Measurements from ENCODE around the gene HSPB6.

The HSPB6 gene

DNA sequence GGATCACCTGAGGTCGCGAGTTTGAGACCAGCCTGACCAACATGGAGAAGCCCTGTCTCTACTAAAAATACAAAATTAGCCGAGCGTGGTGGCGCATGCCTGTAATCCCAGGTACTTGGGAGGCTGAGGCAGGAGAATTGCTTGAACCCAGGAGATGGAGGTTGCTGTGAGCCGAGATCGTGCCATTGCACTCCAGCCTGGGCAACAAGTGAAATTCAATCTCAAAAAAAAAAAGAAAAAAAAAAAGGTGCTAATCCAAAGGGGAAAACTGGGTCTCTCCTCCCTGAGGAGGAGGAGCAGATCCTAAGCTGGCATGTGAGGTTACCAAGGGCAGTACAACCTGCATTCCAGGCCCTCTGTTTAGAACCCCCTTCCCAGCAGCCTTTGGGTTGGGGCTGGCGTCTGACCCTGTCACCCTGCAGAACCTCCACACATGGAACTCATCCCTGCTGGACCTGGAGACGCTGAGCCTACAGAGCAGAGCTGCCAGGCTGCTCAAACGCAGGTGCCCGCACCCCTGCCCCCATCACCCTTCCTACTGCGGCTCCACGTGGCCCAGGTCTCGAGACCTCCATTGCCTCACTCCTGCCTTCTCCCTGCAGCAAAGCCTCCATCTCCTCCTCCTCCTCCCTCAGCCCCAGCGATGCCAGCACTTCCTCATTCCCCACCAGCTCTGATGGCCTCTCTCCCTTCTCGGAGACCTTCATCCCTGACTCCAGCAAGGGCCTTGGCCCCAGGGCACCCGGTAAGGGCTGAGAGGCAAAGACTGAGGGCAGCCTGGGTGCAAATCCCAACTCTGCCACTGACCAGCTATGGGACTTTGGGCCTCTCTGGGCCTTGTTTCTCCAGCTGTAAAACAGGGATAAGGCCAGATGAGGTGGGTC, 7.8 kb upstream of the HSPB6 start:
- DNase-seq (ENCODE audit: low spot score): no peak
- in situ Hi-C loops (cut with MboI; ENCODE audit: low pct_unique_long_range_greater_than_20kb, low sequenced_read_pairs, unreplicated experiment): no loop called here
- TF ChIP-seq, protein P1, sequence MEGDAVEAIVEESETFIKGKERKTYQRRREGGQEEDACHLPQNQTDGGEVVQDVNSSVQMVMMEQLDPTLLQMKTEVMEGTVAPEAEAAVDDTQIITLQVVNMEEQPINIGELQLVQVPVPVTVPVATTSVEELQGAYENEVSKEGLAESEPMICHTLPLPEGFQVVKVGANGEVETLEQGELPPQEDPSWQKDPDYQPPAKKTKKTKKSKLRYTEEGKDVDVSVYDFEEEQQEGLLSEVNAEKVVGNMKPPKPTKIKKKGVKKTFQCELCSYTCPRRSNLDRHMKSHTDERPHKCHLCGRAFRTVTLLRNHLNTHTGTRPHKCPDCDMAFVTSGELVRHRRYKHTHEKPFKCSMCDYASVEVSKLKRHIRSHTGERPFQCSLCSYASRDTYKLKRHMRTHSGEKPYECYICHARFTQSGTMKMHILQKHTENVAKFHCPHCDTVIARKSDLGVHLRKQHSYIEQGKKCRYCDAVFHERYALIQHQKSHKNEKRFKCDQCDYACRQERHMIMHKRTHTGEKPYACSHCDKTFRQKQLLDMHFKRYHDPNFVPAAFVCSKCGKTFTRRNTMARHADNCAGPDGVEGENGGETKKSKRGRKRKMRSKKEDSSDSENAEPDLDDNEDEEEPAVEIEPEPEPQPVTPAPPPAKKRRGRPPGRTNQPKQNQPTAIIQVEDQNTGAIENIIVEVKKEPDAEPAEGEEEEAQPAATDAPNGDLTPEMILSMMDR (IDR thresholded peaks at IDR 0.05; ENCODE audit: extremely low read depth, insufficient read depth, missing control alignments): no peak

DNA sequence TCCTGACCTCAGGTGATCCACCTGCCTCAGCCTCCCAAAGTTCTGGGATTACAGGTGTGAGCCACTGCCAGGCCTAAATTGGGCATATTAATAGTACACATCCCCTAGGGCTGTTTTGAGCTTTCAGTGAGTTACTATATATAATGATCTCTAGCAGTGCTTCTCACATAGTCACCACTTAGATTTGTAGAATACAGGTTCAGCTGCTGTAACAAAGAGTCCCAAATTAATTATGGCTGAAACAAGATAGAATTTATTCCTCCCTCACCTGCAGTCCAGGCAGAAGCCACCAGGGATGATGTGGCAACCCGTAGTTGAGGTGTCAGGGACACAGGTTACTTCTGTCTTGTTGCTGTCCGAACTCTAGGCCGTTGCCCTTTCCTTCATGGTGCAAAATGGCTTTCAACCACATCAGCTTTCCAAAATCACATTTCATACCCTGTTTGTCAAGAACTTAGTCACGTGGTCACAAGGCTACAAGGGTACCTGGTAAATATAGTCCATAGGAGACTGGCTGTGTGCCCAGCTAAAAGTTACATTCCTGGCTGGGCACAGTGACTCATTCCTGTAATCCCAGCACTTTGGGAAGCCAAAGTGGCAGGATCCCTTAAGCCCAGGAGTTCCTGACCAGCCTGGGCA, 4.0 kb upstream of the HSPB6 start:
- in situ Hi-C loops (cut with MboI; ENCODE audit: low pct_unique_long_range_greater_than_20kb, low sequenced_read_pairs, unreplicated experiment): no loop called here
- DNase-seq (ENCODE audit: low spot score): no peak
- TF ChIP-seq, protein P1 (IDR thresholded peaks at IDR 0.05; ENCODE audit: extremely low read depth, insufficient read depth, missing control alignments): no peak

DNA sequence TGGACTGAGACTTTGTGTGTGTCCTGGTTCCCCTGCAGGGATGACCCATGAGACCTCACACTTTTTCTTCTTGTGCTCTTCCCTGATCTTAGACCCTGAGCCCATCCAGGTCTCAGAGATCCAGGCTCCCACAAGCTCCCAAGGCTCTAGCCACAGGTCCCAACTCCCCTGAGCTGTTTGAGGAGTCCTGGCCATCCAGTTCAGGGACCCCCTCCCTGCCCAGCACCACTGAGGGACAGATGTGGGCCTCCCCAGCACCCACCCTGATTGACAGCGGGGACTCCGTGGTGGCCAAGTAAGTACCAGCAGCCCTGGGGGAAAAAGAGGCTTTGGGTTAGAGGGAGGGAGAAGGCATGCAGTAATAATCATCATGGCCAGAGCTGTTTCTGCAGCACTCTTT, 2.9 kb upstream of the HSPB6 start:
- TF ChIP-seq, protein P1 (IDR thresholded peaks at IDR 0.05; ENCODE audit: extremely low read depth, insufficient read depth, missing control alignments): no peak
- in situ Hi-C loops (cut with MboI; ENCODE audit: low pct_unique_long_range_greater_than_20kb, low sequenced_read_pairs, unreplicated experiment): no loop called here
- no peak for DNase-seq (ENCODE audit: low spot score)

DNA sequence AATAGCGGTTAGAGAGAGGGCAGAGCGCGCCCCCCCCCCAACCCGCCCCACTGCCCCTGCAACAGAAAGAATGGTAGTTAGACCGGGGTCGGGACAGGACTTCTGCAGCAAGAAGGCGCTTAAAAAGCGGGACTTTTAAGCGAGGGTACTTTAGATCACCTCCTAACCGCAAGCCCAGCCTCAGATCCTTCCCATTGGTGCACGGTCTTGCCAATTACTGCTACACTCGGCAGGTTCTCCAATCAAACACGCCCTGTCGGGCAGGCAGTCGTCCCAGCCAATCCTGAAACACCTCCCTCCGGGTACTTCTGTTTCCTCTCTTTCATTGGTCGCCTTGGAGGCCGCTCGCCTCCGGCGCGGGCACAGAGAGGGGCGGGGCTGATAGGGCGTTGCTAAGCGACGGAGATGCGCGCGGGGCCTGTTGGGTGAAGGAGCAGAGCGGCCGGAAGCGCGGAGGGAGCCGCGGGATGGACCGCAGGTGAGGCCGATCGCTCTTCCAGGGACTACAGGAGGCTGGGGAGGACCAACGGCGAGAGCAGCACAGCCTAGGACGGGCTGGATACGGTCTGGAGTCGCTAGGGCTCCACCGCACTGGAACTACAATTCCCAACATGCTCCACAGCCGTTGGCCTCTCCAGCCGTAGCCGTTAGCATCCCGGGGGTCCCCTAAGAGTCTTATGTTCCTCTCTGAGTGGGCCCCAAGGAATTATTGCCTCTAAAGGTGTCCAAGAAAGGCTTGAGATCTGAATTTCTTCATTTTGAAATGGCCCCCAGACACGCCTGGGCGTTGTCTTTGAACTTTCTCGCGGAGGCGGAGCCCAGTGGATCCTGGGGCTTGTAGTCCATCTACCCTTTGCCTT, 1.1 kb upstream of the HSPB6 start, which contains the start of gene PROSER3:
PROSER3 (plus strand) TSS at position 428 of the 860 bp plus-strand sequence; CDS start at position 468, 40 bp downstream.
- TF ChIP-seq, protein P1 (IDR thresholded peaks at IDR 0.05; ENCODE audit: extremely low read depth, insufficient read depth, missing control alignments): no peak
- in situ Hi-C loops (cut with MboI; ENCODE audit: low pct_unique_long_range_greater_than_20kb, low sequenced_read_pairs, unreplicated experiment): no loop called here
- DNase-seq (ENCODE audit: low spot score): peak; percentile 98

DNA sequence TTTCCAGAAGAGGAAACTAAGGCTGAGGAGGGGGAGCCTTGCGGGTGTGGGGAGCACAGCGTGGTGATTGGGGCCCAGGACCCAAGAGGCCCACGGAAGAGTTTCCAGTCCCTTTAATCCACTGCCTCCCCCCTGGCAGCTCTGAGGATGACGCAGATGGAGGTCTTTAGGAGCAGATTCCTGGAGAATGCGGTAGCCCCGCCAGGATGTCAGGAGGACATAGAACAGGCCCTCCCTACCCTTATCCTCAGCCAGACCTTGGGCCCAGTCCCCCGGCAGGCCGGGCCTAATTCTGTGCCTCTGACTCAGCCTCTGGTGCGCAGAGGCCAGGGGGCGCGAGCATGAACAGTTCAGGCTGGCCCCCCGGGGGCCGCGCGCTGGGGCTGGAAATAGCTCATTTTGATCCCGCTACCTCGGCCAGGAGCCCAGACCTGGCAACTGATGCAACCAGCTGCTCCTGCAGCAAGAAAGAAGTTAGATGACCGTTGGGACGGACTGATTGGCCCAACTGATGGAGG, 461 bp upstream of the HSPB6 start:
- no peak for DNase-seq (ENCODE audit: low spot score)
- TF ChIP-seq, protein P1 (IDR thresholded peaks at IDR 0.05; ENCODE audit: extremely low read depth, insufficient read depth, missing control alignments): no peak
- in situ Hi-C loops (cut with MboI; ENCODE audit: low pct_unique_long_range_greater_than_20kb, low sequenced_read_pairs, unreplicated experiment): no loop called here
